ENCODE results near the gene SEPSECS. TPM values are rescaled to one million over a fixed set of nuclear protein-coding genes. Genes with fewer than 3 reads are reported as not detected.

Gene SEPSECS
- total RNA-seq, 1 donor from 2014 or later: 11.3 TPM

- no peak for DNase-seq
- H3K27me3 ChIP-seq (ENCODE audit: low read depth): no peaks in the 10 kb centered on the region
- intact Hi-C loops (cut with DNase I): no loop called here
- no peak for ATAC-seq
- no peak overlapping the region for H3K4me3 ChIP-seq
- no peak for TF ChIP-seq CTCF (IDR thresholded peaks at IDR 0.05)
- H3K36me3 ChIP-seq: no peaks in the 10 kb centered on the region
- H3K4me1 ChIP-seq: no peaks in the 10 kb centered on the region
- no peaks in the 10 kb centered on the region for H3K9me3 ChIP-seq
- H3K27ac ChIP-seq: no peak overlapping the region
Observed at GRCh38 chr4:25109511-25109910, 50.7 kb downstream of the SEPSECS start.

GRCh38 chr4:25108556-25108955 lies 51.7 kb downstream of the SEPSECS start:
- Histone ChIP-seq H3K27ac (no peak overlapping the region), H3K27me3 (ENCODE audit: low read depth) (no peaks in the 10 kb centered on the region), H3K36me3 (no peaks in the 10 kb centered on the region), H3K9me3 (no peaks in the 10 kb centered on the region), H3K4me1 (no peaks in the 10 kb centered on the region), H3K4me3 (no peak overlapping the region)
- no peak for TF ChIP-seq CTCF (IDR thresholded peaks at IDR 0.05)
- no peak for DNase-seq
- ATAC-seq: no peak
- intact Hi-C loops (cut with DNase I): no loop called here

GRCh38 chr4:25107827-25108516 lies 52.3 kb downstream of the SEPSECS start:
- H3K27ac ChIP-seq: no peak overlapping the region
- DNase-seq: no peak
- TF ChIP-seq CTCF (IDR thresholded peaks at IDR 0.05): no peak

GRCh38 chr4:25106363-25107151 lies 53.7 kb downstream of the SEPSECS start:
- H3K27ac ChIP-seq: no peak overlapping the region
- H3K4me1 ChIP-seq: no peaks in the 10 kb centered on the region
- intact Hi-C loops (cut with DNase I): no loop called here
- H3K36me3 ChIP-seq: no peaks in the 10 kb centered on the region
- no peaks in the 10 kb centered on the region for H3K9me3 ChIP-seq
- TF ChIP-seq CTCF (IDR thresholded peaks at IDR 0.05): no peak
- no peak overlapping the region for H3K4me3 ChIP-seq
- DNase-seq: no peak
- H3K27me3 ChIP-seq (ENCODE audit: low read depth): no peaks in the 10 kb centered on the region
- ATAC-seq: no peak

More at GRCh38 chr4:25107827-25108516, 52.3 kb downstream of the SEPSECS start:
- intact Hi-C loops (cut with DNase I): no loop called here
- no peaks in the 10 kb centered on the region for H3K27me3 ChIP-seq (ENCODE audit: low read depth)
- H3K36me3 ChIP-seq: no peaks in the 10 kb centered on the region
- no peak overlapping the region for H3K4me3 ChIP-seq
- no peaks in the 10 kb centered on the region for H3K9me3 ChIP-seq
- no peaks in the 10 kb centered on the region for H3K4me1 ChIP-seq
- ATAC-seq: no peak

- no peaks in the 10 kb centered on the region for H3K9me3 ChIP-seq
- no peaks in the 10 kb centered on the region for H3K27me3 ChIP-seq (ENCODE audit: low read depth)
- TF ChIP-seq CTCF (IDR thresholded peaks at IDR 0.05): no peak
- DNase-seq: no peak
- intact Hi-C loops (cut with DNase I): no loop called here
- H3K27ac ChIP-seq: no peak overlapping the region
- ATAC-seq: no peak
- H3K36me3 ChIP-seq: no peaks in the 10 kb centered on the region
- H3K4me3 ChIP-seq: no peak overlapping the region
- H3K4me1 ChIP-seq: no peaks in the 10 kb centered on the region
Observed at GRCh38 chr4:25104591-25104990, 55.7 kb downstream of the SEPSECS start.

All from lower lobe of right lung (tissue), 2 donors.